Muscle of arm (tissue), 12 donors: ENCODE results near the gene MECR. TPM values are rescaled to one million over a fixed set of nuclear protein-coding genes. Genes with fewer than 3 reads are reported as not detected.

ENCODE experiments used
- DNase-seq: peaks from one replicate; pipeline ENCODE4 v3.0.0-alpha.2; 2013
- polyA plus RNA-seq, 12 donors: library from polyadenylated mRNA; unstranded; fragments of 120-200 nt; gene quantifications; one replicate each; pipeline ENCODE4 v1.2.1, GENCODE V29; 2013; ENCODE audit not compliant: insufficient read length in 12 of 12

MECR gene
- polyA plus RNA-seq, 12 donors = 17.7 to 25.1 (median 23.3) TPM; not detected in 1

GRCh38 chr1:29256979-29257804 lies 26.5 kb upstream of the MECR start:
- DNase-seq = no peak

- DNase-seq = no peak
These were observed 25.7 kb upstream of the MECR start for GRCh38 chr1:29256394-29256793.

GRCh38 chr1:29255134-29255666 lies 24.5 kb upstream of the MECR start:
- DNase-seq = no peak

- no peak for DNase-seq
These were observed 23.6 kb upstream of the MECR start for GRCh38 chr1:29254346-29254745.

- DNase-seq = no peak
These were observed 22.4 kb upstream of the MECR start for GRCh38 chr1:29253180-29253579.

GRCh38 chr1:29251164-29252124 lies 20.7 kb upstream of the MECR start:
- no peak for DNase-seq

GRCh38 chr1:29249951-29250581 lies 19.3 kb upstream of the MECR start:
- DNase-seq = no peak

GRCh38 chr1:29249170-29249691 lies 18.5 kb upstream of the MECR start:
- no peak for DNase-seq

- DNase-seq = no peak
These were observed 17.7 kb upstream of the MECR start for GRCh38 chr1:29248409-29248808.

GRCh38 chr1:29247571-29248273 lies 17.0 kb upstream of the MECR start:
- DNase-seq = no peak

GRCh38 chr1:29247044-29247443 lies 16.3 kb upstream of the MECR start:
- no peak for DNase-seq

GRCh38 chr1:29245876-29246275 lies 15.1 kb upstream of the MECR start:
- DNase-seq = no peak

GRCh38 chr1:29245261-29245660 lies 14.5 kb upstream of the MECR start:
- no peak for DNase-seq

- DNase-seq = no peak
These were observed 13.1 kb upstream of the MECR start for GRCh38 chr1:29243871-29244200.

- no peak for DNase-seq
These were observed 12.5 kb upstream of the MECR start for GRCh38 chr1:29243023-29243870.

- no peak for DNase-seq
These were observed 10.3 kb upstream of the MECR start for GRCh38 chr1:29240986-29241385.

GRCh38 chr1:29240400-29240837 lies 9.7 kb upstream of the MECR start:
- no peak for DNase-seq

GRCh38 chr1:29239142-29239541 lies 8.4 kb upstream of the MECR start:
- DNase-seq = no peak

GRCh38 chr1:29238620-29239002 lies 7.9 kb upstream of the MECR start:
- no peak for DNase-seq
